Brain microvascular endothelial cell (primary cell): ENCODE data around the gene JAML.

Experiments used
- DNase-seq: peaks from one replicate; pipeline ENCODE4 v3.0.0-alpha.2; 2020
- H3K27ac ChIP-seq: fragments of 250-450 bp; sonication (Bioruptor Pico); 2 replicates; pipeline ENCODE4 v1.5.1; 2020; ENCODE audit warnings: mild to moderate bottlenecking, moderate library complexity
- H3K27me3 ChIP-seq: fragments of 250-450 bp; sonication (Bioruptor Pico); replicated peaks from 2 replicates; pipeline ENCODE4 v1.5.1; 2020; ENCODE audit warnings: mild to moderate bottlenecking
- H3K36me3 ChIP-seq: fragments of 250-450 bp; sonication (Bioruptor Pico); replicated peaks from 2 replicates; pipeline ENCODE4 v1.5.1; 2020; ENCODE audit warnings: mild to moderate bottlenecking
- H3K4me3 ChIP-seq: 2 replicates; pipeline ENCODE4 v1.5.1; 2011; ENCODE audit warnings: low read depth, mild to moderate bottlenecking, control low read depth, low read length, moderate library complexity
- in situ Hi-C: cut with HindIII; loops from 2 replicates; pipeline ENCODE4 v1.10.0; 2017; ENCODE audit warnings: low sequenced_read_pairs, low pct_ligation_motif_present
- TF ChIP-seq, protein P1 (sequence below): IDR thresholded peaks from 2 replicates; pipeline ENCODE4 v1.5.1; 2011; ENCODE audit warnings: low read depth, mild to moderate bottlenecking, moderate library complexity, low read length, control low read depth, inconsistent platforms; ENCODE audit errors: missing control alignments

JAML gene

DNA sequence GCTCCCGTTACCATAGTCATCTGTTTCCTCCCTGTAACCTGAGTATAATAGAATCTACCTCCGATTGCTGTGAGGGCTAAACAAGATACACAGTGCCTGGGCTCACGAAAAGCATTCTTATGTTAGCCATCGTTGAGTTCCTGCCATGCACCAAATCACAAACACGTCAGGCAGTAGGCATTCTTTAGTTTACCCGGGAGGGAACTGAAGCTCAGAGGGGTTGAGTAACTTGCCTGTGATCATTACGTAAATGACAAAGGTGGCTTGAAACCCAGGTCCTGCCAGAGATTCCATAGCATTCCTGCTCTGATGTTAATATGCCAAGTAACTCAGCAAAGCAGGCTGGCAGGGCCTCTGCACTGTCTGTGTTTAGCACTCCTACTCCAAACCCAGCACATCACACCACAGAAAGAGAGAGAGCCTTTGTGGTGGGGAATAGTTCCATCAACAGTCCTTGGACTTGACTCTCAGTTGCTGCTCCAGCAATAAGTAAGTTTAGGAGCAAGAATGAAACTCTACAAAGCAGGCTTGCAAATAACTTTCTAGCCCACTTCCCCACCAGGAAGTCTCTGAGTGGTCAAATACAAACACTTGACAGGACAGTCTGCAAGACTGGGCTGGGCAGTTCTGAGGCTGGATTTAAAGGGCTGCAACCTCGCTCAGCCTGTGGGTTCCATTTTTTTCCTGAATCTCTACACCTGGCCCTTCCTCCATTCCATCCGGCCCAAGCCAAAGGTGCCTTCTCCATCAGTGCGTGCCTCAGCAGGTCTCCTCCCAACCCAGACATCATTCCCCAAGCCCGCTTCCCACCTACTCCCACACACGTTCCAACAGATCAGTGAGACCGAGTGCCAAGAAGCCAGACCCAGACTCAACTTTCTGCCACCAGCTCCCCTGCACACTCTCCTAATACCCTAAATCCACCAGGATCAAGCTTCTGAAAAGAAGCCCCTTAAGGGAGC is 49.5 kb downstream of the JAML start:
- DNase-seq: no peak
- Histone ChIP-seq H3K27ac (no peak overlapping the region), H3K36me3 (no peaks in the 10 kb centered on the region), H3K27me3 (peaks cover 18% of the 10 kb centered on the region), H3K4me3 (no peak overlapping the region)
- TF ChIP-seq, protein P1, sequence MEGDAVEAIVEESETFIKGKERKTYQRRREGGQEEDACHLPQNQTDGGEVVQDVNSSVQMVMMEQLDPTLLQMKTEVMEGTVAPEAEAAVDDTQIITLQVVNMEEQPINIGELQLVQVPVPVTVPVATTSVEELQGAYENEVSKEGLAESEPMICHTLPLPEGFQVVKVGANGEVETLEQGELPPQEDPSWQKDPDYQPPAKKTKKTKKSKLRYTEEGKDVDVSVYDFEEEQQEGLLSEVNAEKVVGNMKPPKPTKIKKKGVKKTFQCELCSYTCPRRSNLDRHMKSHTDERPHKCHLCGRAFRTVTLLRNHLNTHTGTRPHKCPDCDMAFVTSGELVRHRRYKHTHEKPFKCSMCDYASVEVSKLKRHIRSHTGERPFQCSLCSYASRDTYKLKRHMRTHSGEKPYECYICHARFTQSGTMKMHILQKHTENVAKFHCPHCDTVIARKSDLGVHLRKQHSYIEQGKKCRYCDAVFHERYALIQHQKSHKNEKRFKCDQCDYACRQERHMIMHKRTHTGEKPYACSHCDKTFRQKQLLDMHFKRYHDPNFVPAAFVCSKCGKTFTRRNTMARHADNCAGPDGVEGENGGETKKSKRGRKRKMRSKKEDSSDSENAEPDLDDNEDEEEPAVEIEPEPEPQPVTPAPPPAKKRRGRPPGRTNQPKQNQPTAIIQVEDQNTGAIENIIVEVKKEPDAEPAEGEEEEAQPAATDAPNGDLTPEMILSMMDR: no peak
- in situ Hi-C loops: no loop called here

- Histone ChIP-seq H3K27ac (no peak overlapping the region), H3K27me3 (peaks cover 22% of the 10 kb centered on the region), H3K36me3 (no peaks in the 10 kb centered on the region), H3K4me3 (no peak overlapping the region)
- TF ChIP-seq, protein P1: no peak
- no peak for DNase-seq
- in situ Hi-C loops: no loop called here
These were observed 50.7 kb downstream of the JAML start for GRCh38 chr11:118174006-118174567.

GRCh38 chr11:118172356-118172755 is 52.5 kb downstream of the JAML start:
- no peak overlapping the region for H3K27ac ChIP-seq
- in situ Hi-C loops: no loop called here
- TF ChIP-seq, protein P1: no peak
- no peak for DNase-seq
- no peak overlapping the region for H3K4me3 ChIP-seq
- H3K27me3 ChIP-seq: peaks cover 22% of the 10 kb centered on the region
- H3K36me3 ChIP-seq: no peaks in the 10 kb centered on the region

- Histone ChIP-seq H3K4me3 (no peak overlapping the region), H3K36me3 (no peaks in the 10 kb centered on the region), H3K27me3 (peaks cover 22% of the 10 kb centered on the region), H3K27ac (no peak overlapping the region)
- TF ChIP-seq, protein P1: peak; percentile 91
- in situ Hi-C loops: no loop called here
- DNase-seq: peak; percentile 30
These were observed 53.3 kb downstream of the JAML start for GRCh38 chr11:118171269-118172062.

DNA sequence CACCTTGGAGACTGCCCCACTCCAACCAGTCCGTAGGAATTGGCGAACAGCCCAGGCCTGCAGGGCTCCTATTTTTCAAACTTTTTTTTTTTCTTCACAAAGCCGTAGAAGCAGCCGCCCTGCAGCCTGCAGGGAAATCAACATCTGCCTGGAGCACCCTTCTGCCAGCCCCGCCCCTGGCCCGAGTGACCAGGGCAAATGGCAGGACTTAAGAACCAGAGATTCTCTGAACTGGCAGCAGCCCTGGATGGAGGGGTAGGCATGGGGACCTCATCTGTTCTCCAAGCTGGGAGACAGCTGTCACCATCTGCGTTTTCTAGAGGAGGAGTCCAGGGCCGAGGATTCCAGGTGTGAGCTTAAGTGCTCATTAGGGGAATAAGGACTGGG is 53.9 kb downstream of the JAML start:
- TF ChIP-seq, protein P1: no peak
- H3K27me3 ChIP-seq: peaks cover 17% of the 10 kb centered on the region
- H3K27ac ChIP-seq: no peak overlapping the region
- no peak for DNase-seq
- in situ Hi-C loops: no loop called here
- H3K36me3 ChIP-seq: no peaks in the 10 kb centered on the region
- no peak overlapping the region for H3K4me3 ChIP-seq
